Immature natural killer cell (primary cell): Measurements from ENCODE around the gene EXPH5. TPM values are rescaled to one million over a fixed set of nuclear protein-coding genes. Genes with fewer than 3 reads are reported as not detected.
"Not testable (repeated sequence)": the region's sequence is repeated elsewhere in the genome, so short reads cannot be mapped to it uniquely, and the experiment has no call there.

Experiments used
- DNase-seq, 3 donors: peaks; one replicate each; pipeline ENCODE4 v3.0.0; 2022; ENCODE audit warnings: mixed read lengths in 1 of 3
- H3K27ac Mint-ChIP-seq, 6 donors: one replicate each; pipeline ENCODE4 v1.8.0; 2020; ENCODE audit warnings: mixed read lengths in 6 of 6, mild to moderate bottlenecking in 5 of 6, inconsistent platforms in 4 of 6, moderate library complexity in 3 of 6
- H3K27me3 Mint-ChIP-seq, 3 donors: one replicate each; pipeline ENCODE4 v1.8.0; 2020 to 2021; ENCODE audit warnings: low read depth in 3 of 3, mild to moderate bottlenecking in 3 of 3, mixed read lengths in 3 of 3, moderate library complexity in 3 of 3, inconsistent platforms in 1 of 3
- H3K36me3 Mint-ChIP-seq, 3 donors: one replicate each; pipeline ENCODE4 v1.8.0; 2020; ENCODE audit warnings: mixed read lengths in 3 of 3, inconsistent platforms in 2 of 3, mild to moderate bottlenecking in 2 of 3
- H3K4me1 Mint-ChIP-seq, 2 donors: one replicate each; pipeline ENCODE4 v1.8.0; 2020; ENCODE audit warnings: inconsistent platforms in 2 of 2, mild to moderate bottlenecking in 2 of 2, mixed read lengths in 2 of 2, moderate library complexity in 1 of 2
- H3K4me3 Mint-ChIP-seq, 5 donors: one replicate each; pipeline ENCODE4 v1.8.0; 2020; ENCODE audit warnings: mild to moderate bottlenecking in 5 of 5, mixed read lengths in 5 of 5, inconsistent platforms in 3 of 5, moderate library complexity in 3 of 5
- H3K9me3 Mint-ChIP-seq, 6 donors: one replicate each; pipeline ENCODE4 v1.8.0; 2020; ENCODE audit warnings: mild to moderate bottlenecking in 6 of 6, mixed read lengths in 6 of 6, inconsistent platforms in 4 of 6, moderate library complexity in 3 of 6
- polyA plus RNA-seq, 3 donors: library from polyadenylated mRNA; unstranded; fragments of 300-500 nt; fragmentation: Illumina TruSeq; gene quantifications; one replicate each; pipeline ENCODE4 v1.2.3, GENCODE V29; 2021

EXPH5 gene
- polyA plus RNA-seq: 1 to 10 TPM; 1.0 to 2.6 (median 1.6) TPM

- H3K27me3 Mint-ChIP-seq: peaks cover 6 to 18% (median 8%) of the 10 kb centered on the region in 3 donors
- no peaks in the 10 kb centered on the region for H3K36me3 Mint-ChIP-seq
- H3K9me3 Mint-ChIP-seq: no peaks in the 10 kb centered on the region
- peak within 1 kb of the TSS; percentile 94 to 100 (median 99) for H3K4me3 Mint-ChIP-seq
- peak within 1 kb of the TSS; percentile 48 to 96 (median 90) for H3K27ac Mint-ChIP-seq
- H3K4me1 Mint-ChIP-seq: peaks cover 14 to 26% of the 10 kb centered on the region in 2 donors
- DNase-seq: peak; percentile 67 to 71 (median 70)
Measured at GRCh38 chr11:108593214-108593922, at the start of gene EXPH5. Gene EXPH5, minus strand, starts transcription at chr11:108593768. Its CDS starts 232 bp downstream, at chr11:108593536.

DNA sequence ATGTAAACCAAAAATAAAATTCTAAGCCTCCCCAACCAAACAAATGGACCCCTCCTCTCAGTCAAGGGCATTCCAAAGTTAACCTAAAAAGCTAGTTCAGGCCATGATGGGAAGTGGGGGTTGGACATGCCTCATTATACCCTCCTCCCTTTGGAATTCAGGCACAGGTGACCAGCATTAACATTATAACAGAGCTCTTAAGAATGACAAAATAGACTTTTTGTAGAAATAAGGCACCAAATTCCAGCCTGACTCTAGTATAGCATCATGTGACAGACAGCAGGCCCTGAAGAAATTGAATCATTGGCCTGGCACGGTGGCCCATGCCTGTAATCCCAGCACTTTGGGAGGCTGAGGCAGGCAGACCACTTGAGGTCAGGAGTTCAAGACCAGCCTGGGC, 48.2 kb upstream of the EXPH5 start:
- not testable (repeated sequence) for H3K4me1 Mint-ChIP-seq, H3K4me3 Mint-ChIP-seq, H3K9me3 Mint-ChIP-seq, H3K27ac Mint-ChIP-seq, DNase-seq, H3K27me3 Mint-ChIP-seq, H3K36me3 Mint-ChIP-seq

DNA sequence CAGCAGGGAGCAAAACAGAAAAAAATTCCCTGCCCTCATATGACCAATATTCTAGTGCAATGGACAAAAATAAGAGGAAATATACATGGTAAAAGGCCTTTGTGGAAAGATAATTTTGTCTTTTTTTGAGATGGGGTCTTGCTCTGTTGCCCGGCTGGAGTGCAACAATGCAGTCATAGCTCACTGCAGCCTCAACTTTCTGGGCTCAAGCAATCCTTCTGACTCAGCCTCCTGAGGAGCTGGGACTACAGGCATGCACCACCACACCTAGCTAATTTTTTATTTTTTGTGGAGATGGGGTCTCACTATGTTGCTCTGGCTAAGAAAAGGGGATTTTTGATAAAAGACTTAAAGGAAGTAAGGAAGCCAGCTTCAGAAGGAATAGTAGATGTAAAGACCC, 45.6 kb upstream of the EXPH5 start:
- H3K9me3 Mint-ChIP-seq: no peaks in the 10 kb centered on the region
- H3K4me1 Mint-ChIP-seq: no peaks in the 10 kb centered on the region
- H3K27ac Mint-ChIP-seq: no peak overlapping the region
- no peaks in the 10 kb centered on the region for H3K36me3 Mint-ChIP-seq
- no peak for DNase-seq
- peaks cover 0 to 12% (median 8%) of the 10 kb centered on the region in 3 donors for H3K27me3 Mint-ChIP-seq
- H3K4me3 Mint-ChIP-seq: no peak overlapping the region

GRCh38 chr11:108636222-108636621, 42.7 kb upstream of the EXPH5 start:
- Mint-ChIP-seq H3K9me3 (peaks cover 0 to 1% (median 0%) of the 10 kb centered on the region in 6 donors), H3K4me3 (no peak overlapping the region), H3K36me3 (no peaks in the 10 kb centered on the region), H3K4me1 (no peaks in the 10 kb centered on the region), H3K27me3 (peaks cover 5 to 12% (median 11%) of the 10 kb centered on the region in 3 donors), H3K27ac (no peak overlapping the region)
- no peak for DNase-seq

GRCh38 chr11:108635106-108635505, 41.5 kb upstream of the EXPH5 start:
- Mint-ChIP-seq H3K36me3 (no peaks in the 10 kb centered on the region), H3K4me1 (no peaks in the 10 kb centered on the region), H3K4me3 (no peak overlapping the region), H3K9me3 (peaks cover 0 to 1% (median 0%) of the 10 kb centered on the region in 6 donors), H3K27ac (no peak overlapping the region), H3K27me3 (peaks cover 7 to 11% (median 8%) of the 10 kb centered on the region in 3 donors)
- no peak for DNase-seq

GRCh38 chr11:108632041-108632704, 38.6 kb upstream of the EXPH5 start:
- Mint-ChIP-seq H3K4me3 (no peak overlapping the region), H3K36me3 (no peaks in the 10 kb centered on the region), H3K27ac (no peak overlapping the region), H3K4me1 (no peaks in the 10 kb centered on the region), H3K27me3 (peaks cover 8 to 15% (median 10%) of the 10 kb centered on the region in 3 donors), H3K9me3 (peaks cover 0 to 1% (median 0%) of the 10 kb centered on the region in 6 donors)
- DNase-seq: no peak

- Mint-ChIP-seq H3K36me3 (no peaks in the 10 kb centered on the region), H3K9me3 (peaks cover 0 to 1% (median 0%) of the 10 kb centered on the region in 6 donors), H3K27ac (no peak overlapping the region), H3K27me3 (peaks cover 9 to 14% (median 13%) of the 10 kb centered on the region in 3 donors), H3K4me3 (no peak overlapping the region), H3K4me1 (no peaks in the 10 kb centered on the region)
- no peak for DNase-seq
Measured at GRCh38 chr11:108629274-108629673, 35.7 kb upstream of the EXPH5 start.

GRCh38 chr11:108628812-108629211, 35.2 kb upstream of the EXPH5 start:
- Mint-ChIP-seq H3K36me3 (no peaks in the 10 kb centered on the region), H3K4me1 (no peaks in the 10 kb centered on the region), H3K9me3 (peaks cover 0 to 1% (median 0%) of the 10 kb centered on the region in 6 donors), H3K27me3 (peaks cover 8 to 15% (median 14%) of the 10 kb centered on the region in 3 donors), H3K27ac (no peak overlapping the region), H3K4me3 (no peak overlapping the region)
- DNase-seq: no peak

DNA sequence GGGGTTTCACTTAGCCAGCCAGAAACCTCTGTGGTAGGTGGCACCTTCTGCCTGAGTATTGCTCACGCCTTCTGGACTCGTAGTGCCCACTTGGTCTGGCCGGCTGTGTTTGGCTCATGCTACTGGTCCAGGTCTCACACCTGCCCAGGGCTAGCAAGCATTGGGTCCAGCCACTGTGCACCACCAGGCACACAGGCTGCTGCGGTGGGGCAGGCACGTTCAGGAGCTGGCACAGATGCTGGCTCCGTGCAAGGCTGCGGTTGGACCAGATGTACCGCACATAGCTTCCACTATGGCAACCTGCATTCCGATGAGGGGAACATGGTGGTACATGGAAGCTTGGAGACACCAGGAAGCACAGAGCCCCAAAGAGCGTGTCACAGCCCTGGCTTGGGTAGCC, 34.8 kb upstream of the EXPH5 start:
- Mint-ChIP-seq H3K9me3 (peaks cover 0 to 1% (median 0%) of the 10 kb centered on the region in 6 donors), H3K27ac (no peak overlapping the region), H3K4me1 (no peaks in the 10 kb centered on the region), H3K36me3 (no peaks in the 10 kb centered on the region), H3K27me3 (peaks cover 8 to 15% (median 14%) of the 10 kb centered on the region in 3 donors), H3K4me3 (no peak overlapping the region)
- DNase-seq: no peak

DNA sequence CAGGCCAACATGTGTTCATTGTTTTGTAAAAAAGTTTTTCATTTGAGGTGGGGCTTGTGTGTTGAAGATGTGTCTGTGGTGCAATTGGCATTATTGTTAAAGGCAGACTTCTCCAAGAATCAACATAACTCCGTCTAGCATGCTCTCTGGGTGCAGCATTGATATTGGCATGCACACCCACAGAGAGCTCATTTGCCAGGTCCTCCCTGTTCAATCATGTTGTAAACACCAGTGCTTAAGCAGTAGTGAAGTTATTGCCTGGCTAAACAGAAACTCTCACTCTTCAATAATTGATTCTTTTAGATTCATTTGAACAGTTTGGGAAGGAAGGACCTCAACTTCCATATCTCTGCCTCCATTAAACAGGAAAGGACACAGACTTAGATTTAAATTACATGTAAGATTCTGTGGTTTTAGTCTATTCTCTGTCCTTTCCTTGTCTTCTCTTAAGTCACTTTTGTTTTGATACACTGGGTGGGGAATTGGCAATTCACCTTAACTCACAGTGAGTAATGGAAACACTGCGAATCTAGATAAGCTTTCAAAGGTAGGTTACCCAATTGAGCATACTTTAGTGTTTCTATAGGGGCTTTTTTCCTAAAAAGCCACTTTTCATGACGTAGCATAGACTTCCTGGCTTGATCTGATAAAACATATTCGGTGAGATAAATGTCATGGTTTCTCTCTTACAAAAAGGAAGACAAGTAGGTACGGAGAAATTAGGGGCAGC, 30.8 kb upstream of the EXPH5 start:
- no peaks in the 10 kb centered on the region for H3K4me1 Mint-ChIP-seq
- peaks cover 5 to 16% (median 8%) of the 10 kb centered on the region in 3 donors for H3K27me3 Mint-ChIP-seq
- H3K27ac Mint-ChIP-seq: no peak overlapping the region
- no peak overlapping the region for H3K4me3 Mint-ChIP-seq
- no peak for DNase-seq
- H3K36me3 Mint-ChIP-seq: no peaks in the 10 kb centered on the region
- no peaks in the 10 kb centered on the region for H3K9me3 Mint-ChIP-seq

- H3K27me3 Mint-ChIP-seq: peaks cover 6 to 15% (median 6%) of the 10 kb centered on the region in 3 donors
- no peaks in the 10 kb centered on the region for H3K4me1 Mint-ChIP-seq
- no peak overlapping the region for H3K4me3 Mint-ChIP-seq
- no peaks in the 10 kb centered on the region for H3K36me3 Mint-ChIP-seq
- no peaks in the 10 kb centered on the region for H3K9me3 Mint-ChIP-seq
- no peak overlapping the region for H3K27ac Mint-ChIP-seq
- DNase-seq: no peak
Measured at GRCh38 chr11:108622341-108622740, 28.8 kb upstream of the EXPH5 start.

GRCh38 chr11:108620958-108621772, 27.6 kb upstream of the EXPH5 start:
- Mint-ChIP-seq H3K4me3 (no peak overlapping the region), H3K4me1 (no peaks in the 10 kb centered on the region), H3K27ac (no peak overlapping the region), H3K36me3 (no peaks in the 10 kb centered on the region), H3K9me3 (no peaks in the 10 kb centered on the region), H3K27me3 (peaks cover 5 to 15% (median 8%) of the 10 kb centered on the region in 3 donors)
- DNase-seq: no peak

GRCh38 chr11:108618529-108618928, 25.0 kb upstream of the EXPH5 start:
- H3K27me3 Mint-ChIP-seq: peaks cover 2 to 10% (median 5%) of the 10 kb centered on the region in 3 donors

More at GRCh38 chr11:108618529-108618928, 25.0 kb upstream of the EXPH5 start:
- no peak for DNase-seq
- Mint-ChIP-seq H3K36me3 (no peaks in the 10 kb centered on the region), H3K27ac (no peak overlapping the region), H3K4me1 (no peaks in the 10 kb centered on the region), H3K9me3 (no peaks in the 10 kb centered on the region), H3K4me3 (no peak overlapping the region)
